GM19324 (cell line): ENCODE results near the gene BCL2L1.

Experiments used
- ATAC-seq: cut with Tn5 transposase; IDR thresholded peaks from one replicate; pipeline ENCODE4 v1.9.1; 2021; ENCODE audit warnings: mild to moderate bottlenecking, moderate library complexity; ENCODE audit not compliant: unreplicated experiment, low FRiP score

BCL2L1 gene

DNA sequence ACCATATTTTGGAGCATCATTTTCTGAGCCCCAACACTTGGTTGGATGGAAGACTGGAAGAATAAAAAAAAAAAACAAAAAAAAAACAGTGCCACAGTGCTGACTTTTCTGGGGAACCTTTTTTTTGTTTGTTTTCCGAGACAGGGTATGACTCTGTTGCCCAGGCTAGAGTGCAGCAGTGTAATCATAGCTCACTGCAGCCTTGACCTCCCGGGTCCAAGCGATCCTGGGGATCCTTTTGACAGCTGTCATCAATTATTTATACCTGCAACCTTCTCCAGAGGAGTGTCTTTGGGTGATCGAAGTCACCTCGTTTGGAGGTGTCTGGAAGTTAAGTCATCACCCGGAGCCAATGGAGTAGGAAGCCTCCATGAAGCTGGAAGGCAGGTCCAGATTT, 8.7 kb upstream of the BCL2L1 start:
- no peak for ATAC-seq

DNA sequence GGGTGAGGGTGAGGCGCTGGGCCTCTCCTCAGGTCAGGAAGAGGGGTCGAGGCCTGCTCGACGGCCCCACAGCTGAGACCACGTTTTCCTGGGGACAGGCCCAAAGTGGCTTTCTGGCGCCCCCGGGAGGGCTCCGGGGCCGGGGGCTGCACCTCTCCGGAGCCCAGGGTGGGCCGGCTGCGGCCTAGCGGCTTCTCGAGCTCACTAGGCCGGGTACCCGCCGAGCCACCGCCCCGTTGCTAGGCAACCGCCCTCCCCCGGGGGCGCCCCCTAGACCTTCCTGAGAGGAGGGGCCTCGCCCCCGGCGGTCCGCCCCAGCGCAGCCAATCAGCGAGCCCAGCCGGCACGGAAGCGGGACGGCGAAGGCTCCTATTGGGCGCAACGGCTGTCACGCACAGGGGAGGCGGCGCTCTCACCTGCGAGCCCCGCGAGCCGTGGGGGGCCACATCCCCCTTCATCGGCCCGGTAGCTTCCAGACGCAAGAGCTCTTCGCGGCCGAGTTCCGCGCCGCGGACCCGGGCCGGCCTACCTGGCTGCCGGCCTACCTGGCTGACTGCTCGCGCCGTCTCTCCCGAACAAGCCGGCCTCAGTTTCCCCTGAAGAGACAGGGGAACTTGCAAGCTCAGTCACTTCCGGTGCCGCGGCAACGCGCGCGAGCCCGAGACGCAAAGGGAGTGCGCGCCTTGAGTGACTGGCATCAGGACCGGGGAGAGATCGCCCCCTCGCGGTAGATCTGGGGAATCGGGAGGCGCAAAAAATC, 831 bp upstream of the BCL2L1 start:
- peak; percentile 91 for ATAC-seq

DNA sequence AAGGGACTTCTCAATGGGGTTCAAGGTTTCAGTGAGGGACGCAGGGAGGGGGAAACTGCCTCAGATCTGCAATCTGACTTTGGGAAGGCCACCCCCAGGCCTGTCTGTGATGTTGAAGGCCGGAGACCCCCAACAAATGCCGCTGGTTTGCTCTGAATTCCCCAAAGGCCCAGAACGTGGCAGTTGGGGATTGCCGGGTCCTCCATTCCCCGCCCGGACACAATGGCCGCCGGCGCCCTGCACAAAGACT, 326 bp upstream of the BCL2L1 start:
- no peak for ATAC-seq

DNA sequence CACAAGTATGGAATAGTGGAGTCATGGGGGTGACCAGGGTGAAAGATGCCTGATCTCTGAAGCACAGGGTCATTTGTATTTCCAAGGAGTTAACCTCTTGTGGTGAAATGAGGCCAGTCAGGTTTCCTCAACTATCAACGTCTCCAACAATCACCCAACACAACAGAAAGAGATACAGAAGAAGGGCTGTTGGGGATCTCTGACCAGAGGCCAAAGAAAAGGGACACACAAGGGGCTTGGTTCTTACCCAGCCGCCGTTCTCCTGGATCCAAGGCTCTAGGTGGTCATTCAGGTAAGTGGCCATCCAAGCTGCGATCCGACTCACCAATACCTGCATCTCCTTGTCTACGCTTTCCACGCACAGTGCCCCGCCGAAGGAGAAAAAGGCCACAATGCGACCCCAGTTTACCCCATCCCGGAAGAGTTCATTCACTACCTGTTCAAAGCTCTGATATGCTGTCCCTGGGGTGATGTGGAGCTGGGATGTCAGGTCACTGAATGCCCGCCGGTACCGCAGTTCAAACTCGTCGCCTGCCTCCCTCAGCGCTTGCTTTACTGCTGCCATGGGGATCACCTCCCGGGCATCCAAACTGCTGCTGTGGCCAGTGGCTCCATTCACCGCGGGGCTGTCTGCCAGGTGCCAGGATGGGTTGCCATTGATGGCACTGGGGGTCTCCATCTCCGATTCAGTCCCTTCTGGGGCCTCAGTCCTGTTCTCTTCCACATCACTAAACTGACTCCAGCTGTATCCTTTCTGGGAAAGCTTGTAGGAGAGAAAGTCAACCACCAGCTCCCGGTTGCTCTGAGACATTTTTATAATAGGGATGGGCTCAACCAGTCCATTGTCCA, 1.0 kb downstream of the BCL2L1 start:
- no peak for ATAC-seq

DNA sequence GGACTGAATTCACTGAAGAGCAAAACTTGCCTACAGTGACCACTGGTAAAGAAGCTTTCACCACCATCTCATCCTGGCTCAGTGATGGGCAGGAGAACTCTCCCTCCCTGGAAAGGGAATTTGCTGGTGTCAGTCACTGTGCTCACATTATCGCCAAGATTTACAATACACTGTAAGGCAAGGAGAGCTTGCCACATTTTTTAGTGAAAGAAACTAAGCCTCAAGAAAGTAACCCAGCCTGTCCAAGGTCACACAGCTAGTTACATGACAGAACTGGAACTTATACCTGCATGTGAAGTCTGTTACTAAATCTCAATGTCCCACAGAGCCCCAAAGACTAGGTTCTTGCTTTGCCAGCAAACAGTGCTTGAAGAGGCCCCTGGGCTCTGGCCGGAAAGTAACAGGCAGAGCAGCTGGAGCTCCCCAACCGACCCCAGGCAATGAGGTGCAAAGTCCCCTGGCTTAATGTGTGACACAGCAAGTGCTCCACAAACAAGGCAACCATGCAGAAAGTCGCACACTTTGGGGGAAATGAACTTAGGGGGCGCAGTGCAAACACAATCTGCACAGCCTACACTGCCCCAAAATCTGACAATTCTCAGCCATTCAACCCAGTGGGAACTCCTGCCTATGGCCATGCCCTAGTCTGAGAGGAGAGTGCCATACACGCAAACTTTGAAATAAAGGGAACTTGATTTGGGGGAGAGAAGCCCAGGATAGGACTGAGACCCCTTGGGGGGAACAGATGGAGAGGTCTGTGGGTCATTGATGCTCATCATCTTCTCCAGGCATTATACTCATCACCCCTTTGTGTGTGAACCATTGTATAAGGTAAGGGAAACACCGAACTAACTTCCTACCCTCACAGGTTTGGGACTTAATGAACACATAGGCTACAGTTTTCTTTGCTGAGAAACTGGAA, 1.9 kb downstream of the BCL2L1 start:
- ATAC-seq = no peak

DNA sequence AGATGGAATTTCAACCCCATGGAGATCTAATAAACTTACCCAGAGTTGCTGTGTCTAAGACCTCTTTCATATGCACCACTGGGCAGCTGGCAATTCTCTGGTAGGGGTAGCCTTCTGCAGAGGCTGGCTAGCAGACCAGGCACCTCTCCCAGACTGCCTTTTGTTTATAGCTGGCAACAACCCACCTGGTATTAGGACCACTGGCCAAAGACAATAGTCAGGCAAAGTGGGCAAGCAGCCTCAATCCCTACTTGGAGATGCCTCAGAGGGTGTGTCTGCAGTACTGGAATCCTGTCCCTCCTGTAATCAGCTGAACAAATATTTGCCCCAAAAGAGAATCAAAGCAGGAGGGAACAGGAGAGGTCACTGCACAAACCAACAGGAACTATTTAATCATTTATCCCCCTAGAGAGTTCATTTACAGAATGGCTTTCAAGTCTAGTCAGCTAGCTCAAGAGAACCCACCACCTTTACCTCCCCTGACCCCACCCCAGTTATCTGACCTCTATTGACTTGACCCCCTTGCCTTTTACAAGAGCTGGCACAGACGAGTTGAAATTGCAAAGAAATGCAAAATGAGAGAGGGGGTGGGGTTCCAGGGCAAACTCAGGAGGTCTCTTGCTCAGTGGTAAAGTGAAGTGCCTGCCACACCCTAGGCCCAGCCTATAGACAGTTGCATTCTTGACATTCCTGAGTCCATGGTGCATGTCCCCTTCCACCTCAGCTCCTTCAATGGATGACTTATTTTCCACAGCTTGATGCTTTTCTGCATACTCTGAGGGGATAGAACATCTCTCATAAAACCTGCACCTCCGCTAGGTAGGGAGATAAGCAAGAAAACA, 2.8 kb downstream of the BCL2L1 start:
- no peak for ATAC-seq

DNA sequence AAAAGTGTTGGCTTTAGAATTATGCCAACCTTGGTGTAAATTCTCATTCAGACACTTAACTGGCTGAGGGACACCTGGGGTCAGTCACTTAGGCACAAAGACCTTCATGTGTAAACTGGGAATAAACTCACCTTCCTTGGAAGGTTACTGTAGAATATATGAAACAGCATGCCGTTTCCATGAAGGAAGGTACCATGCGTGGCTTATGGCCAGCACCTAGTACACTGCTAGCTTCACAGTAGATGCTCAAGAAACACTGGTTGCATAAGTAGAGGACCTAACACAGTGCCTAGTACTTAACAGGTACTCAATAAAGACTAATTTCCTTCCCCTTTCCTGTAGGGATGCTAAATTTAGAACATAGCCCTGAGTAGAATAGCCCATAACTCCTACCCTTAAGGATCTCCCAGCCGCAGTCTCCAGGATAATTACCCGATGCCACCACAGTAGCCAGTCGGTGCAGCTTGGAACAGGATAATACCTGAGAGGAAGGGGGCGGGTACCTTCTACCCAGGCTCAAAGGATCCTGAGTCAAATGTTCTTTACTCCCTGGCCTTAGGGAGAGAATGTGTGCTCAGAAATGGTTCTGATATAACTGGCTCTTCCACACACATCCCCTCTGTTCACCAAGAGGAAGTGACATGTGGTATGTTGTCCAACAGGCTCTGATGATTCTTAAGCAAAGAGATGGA, 3.6 kb downstream of the BCL2L1 start:
- ATAC-seq = no peak

DNA sequence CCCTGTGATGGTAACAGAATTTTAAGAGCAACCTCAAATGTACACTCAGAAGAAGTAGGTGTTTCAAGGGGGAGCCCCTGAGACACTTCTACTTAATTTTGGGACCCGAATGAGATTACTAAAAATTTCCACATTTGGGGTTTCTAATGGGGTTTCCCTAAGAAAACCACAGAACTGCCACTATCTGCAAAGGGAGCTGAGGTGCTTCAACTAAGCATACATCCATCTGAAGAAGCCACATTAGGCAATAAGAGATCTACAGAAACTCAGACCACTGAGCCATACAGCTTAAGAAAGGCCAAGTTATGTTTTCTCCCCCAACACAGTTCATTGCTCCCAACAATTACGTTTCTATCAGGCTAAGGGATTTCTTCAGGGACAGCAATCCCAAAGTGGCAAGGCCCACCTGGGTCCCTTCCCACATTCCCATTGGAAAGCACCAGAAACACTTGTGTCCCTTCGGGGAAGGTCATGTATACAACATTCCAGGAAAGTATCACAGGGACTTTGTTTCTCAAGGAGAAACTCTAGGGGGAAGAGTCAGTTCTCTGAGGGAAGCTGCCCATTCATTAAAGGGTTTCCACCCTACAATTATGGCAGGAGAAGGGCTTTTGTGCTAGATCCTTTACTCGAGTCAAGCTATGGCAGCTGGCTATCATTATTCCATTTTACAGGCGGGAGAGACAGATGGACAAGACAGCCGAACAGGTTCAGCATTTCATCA, 5.0 kb downstream of the BCL2L1 start:
- no peak for ATAC-seq

DNA sequence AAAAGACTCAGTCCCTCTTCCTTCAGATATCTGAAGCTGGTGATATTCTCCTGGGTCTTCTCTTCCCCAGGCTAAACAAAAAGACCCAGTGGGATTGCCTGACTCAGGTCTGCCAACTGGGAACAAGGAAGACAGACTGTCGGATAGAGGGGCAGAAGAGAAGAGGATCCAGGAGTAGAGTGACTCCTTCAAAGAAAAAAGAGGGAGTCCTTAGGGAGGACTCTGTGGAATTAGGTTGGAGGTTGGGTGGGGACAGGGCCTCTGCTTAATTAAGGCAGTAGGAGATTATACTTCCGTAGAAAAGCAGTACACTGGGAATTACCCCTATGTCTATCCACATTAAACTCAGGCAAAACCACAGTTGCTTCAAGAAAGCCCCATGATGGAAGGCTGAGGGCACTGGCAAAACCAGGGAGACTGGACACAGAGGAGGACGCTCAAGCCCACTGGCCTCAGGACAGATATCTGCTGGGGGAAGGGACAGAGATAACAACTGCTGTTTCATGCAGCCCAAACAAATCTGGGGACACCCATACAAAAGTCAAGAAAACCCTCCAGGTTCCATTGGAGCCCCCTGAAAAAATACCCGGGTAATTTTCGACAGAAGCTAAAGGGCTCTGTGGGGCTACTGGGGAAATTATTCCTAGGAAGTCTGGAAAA, 5.7 kb downstream of the BCL2L1 start:
- ATAC-seq = no peak

DNA sequence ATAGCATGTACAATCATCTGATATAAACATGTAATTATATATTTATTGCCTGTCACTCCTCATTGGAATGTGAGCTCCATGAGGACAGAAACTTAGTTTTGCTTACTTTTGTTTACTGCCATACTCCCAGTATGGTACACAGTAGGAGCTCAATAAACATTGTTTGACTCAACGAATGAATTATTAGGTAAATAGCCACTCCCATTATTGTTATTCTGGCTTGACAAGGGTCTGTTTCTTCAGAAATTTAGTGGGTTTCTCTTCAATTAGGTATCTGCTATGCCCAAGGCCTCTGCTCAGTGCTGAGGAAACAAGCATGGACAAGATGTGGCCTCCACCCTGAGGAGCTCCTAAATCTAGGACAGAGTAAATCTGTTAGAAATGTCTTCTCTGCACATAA, 6.3 kb downstream of the BCL2L1 start:
- ATAC-seq = no peak

DNA sequence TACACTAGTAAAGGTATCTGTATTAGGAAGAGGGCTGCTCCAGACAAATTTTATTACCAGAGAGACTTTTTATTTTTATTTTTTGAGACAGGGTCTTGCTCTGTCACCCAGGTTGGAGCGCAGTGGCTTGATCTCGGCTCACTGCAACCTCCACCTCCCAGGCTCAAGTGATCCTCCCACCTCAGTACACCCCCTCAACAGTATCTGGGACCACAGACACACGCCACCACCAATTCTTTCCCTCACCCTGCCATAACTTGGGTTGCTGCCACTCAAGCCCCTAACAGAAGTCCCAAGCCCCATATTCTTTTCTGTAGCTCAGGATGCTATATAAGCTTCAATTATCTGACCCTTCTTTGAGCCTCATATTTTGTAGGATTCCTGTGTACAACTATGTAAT, 6.9 kb downstream of the BCL2L1 start:
- no peak for ATAC-seq

DNA sequence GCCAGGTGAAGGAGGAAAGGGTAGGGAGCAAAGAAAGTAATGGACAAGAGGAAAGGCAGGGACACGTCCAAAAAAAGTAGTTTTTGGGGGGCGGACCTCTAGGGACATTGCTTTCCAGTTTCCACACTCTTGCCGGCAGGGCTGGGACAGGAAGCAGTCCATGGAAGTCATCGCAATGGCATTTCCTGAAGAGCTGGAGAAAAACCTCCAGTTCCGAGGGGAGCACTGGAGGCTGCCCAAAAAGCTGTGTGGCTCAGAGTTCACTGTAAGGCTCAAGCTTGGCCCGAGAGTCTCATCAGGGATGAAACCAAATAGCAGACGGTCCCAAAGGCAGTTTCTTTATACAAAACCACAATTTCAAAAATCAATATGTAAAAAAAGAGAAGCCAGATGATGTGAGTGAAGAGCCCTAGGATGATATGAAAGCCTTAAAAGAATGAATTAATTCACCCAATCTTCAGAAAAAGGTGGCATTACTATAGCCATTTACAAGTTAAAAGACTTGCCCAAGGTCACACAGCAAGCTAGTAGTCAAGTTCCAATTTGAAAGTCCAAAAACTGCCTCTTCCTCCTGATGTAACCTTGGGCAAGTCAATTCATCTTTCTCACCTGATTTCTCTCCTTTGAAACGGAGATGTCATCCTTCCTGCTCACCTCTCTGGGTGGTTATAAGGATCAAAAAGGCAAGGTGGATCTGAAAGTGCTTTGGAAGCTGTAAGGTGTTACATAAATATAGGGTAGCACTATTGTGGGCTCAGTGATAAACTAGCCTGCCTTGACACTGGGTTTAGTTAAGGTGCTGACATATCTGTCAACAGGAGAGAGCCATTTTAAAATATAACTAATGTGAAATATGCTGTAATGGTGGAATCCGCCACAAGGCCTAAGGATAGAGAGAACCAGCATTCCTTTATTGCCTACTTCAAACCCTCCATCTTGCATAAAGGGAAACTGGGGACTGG, 9.1 kb downstream of the BCL2L1 start:
- ATAC-seq = no peak

DNA sequence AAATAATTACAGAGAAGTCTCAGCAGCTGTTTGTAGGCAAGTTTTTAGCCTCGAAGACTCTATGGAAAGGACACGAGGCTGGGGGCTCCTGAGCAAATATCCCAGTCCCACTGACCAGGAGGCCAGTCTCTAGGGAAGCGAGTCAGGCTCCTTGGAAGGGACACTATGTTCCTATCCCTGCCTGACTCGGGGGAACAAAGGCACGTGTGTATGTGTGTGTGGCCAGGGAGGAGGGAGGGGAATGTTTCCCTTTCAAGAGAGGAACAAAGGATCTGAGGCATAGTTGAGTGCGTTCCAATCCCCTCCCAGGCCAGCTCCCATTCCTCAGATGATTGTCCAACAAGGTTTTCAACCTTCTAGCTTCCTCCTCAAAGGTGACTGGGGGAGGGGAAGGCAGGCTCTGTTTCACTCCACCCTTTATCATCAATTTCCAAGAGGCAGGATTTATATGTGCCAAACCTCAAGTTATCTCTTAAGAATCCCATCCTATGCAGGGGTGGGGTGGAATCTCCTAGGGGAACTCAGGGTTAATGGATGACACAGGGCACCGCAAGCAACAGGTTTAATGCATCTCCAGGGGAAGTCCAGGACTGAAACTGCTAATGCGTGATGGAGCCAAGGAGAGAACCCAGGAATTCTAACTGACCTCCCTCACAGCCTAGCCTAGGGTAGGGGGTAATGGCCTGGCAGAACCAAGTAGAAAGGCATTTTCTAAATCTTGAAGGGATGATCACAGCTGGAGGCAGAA, 9.9 kb downstream of the BCL2L1 start:
- ATAC-seq = no peak

DNA sequence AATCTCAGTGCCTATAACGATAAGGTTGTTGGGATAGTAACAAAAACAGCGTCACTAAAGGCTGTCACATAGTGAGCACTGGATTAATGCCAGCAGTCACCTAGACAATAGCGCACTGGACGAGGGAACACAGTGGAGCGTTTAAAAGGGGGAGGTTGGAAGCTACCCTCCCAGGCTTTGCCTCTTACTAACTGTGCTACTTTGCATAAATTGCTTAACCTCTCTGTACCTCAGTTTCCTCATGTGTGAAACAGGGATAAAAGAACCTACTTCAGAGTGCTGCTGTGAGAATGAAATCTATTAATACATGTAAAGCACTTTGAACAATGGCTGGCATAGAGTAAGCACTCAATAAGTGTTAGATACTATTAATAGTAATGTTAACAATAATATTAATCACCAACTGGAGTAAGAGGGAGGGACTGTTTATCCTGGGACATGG, 10.5 kb downstream of the BCL2L1 start:
- ATAC-seq = no peak

DNA sequence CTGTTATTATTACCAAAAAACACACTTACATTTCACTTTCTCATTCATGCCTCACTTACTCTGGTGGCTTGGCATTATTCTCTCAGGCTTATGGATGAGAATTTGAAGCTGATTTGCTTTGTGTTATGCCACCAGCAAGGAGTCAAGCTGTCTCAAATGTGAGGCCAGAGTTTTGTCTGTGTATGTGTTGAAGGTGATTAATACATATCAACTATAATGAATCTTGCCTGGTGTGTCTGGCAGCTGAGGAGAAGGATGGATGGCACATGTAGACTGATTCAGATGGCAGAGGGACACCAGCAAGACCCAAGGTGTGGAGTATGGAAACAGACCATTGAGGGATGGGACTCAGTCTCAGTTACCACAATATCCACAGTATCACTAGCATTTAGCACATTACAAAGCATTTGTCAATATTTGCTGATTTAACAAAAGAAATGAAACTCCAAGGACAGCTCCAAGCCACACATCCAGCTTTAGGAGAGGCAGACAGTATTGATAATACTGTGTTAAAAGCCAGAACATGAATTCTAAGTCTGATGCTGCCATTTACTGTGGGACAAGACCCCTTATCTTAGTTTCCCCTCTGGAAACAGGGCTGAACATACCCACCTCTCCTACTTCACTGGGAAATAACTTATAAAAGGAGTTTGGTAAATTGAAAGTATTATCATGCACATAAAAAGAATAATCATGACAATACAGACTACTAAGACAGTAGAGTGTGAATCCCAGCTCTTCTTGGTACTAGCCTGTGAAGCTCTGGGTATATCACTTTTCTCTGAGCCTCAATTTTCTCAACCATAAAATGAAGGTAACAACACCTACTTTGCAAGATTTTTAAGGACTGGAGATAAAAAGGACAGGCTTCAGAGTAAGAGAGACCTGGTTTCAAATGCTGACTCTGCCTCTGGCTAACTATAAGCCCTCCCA, 11.2 kb downstream of the BCL2L1 start:
- ATAC-seq = no peak
